Measurements from ENCODE around the gene SGMS1.

DNA sequence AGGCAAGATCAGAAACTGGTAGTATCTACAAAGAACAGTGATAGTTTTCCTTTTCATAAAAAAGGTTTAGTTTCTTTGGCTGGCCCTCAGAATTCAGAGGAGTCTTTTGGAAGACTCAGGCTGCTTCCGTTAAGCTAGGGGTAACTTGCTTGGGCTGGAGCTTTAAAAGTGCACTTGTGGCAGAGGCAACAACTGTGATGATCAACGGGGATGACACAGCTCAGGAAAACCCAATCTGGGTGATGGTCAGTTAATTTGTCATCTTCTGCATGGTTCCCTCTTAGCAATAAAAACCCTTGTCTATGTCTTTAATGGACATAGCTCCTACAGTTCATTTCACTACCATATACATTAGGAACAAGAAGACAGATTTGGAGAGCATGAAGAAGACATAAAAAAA, 46.7 kb downstream of the SGMS1 start:
- TF ChIP-seq, protein P1, sequence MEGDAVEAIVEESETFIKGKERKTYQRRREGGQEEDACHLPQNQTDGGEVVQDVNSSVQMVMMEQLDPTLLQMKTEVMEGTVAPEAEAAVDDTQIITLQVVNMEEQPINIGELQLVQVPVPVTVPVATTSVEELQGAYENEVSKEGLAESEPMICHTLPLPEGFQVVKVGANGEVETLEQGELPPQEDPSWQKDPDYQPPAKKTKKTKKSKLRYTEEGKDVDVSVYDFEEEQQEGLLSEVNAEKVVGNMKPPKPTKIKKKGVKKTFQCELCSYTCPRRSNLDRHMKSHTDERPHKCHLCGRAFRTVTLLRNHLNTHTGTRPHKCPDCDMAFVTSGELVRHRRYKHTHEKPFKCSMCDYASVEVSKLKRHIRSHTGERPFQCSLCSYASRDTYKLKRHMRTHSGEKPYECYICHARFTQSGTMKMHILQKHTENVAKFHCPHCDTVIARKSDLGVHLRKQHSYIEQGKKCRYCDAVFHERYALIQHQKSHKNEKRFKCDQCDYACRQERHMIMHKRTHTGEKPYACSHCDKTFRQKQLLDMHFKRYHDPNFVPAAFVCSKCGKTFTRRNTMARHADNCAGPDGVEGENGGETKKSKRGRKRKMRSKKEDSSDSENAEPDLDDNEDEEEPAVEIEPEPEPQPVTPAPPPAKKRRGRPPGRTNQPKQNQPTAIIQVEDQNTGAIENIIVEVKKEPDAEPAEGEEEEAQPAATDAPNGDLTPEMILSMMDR (IDR thresholded peaks at IDR 0.05), result no peak
- TF ChIP-seq POLR2AphosphoS5 (IDR thresholded peaks at IDR 0.05; ENCODE audit: insufficient read depth in 1 of 2, low read depth in 1 of 2), result no peak

Measured in vagina (tissue), 2 donors.